ENCODE results near the gene ATRIP. TPM values are rescaled to one million over a fixed set of nuclear protein-coding genes. Genes with fewer than 3 reads are reported as not detected.

The ATRIP gene
- total RNA-seq, 2 experiments from 2014 or later: 18.8 to 20.3 TPM

DNA sequence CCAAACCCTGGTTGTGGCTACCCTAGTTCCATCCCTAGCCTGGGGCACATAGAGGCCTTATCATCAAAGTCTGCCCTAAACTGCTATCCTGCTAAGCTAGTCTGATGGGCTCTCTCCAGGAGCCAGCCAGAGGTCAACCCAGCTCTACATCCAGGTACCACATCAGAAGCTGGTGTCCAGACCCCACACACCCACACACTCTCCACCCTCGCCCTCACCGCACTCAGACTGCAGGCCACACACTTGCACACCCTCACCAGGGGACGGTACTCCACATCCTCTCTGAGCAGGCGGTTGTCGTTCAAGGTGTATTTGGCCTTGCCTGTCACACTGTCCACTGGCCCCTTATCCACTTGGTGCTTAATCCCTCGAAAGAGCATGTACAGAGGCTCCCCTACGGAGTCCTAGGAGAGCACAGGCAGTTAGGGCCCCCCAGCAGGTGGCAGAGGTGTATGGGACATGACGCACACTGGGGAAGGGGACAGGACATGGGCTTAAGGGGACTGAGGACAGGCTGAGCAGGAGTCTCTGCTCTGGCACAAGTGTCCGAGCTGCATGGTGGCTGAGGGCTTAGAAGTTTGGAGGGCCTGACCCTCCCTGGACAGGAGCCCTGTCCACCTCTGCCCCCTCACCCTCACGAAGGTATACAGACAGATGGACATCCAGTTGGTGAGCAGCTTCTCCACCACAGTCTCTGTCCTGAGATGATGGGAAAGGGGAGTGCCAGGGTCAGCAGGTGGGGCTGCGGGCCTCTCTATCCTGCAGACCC is 34.7 kb upstream of the ATRIP start:
- Mint-ChIP-seq H3K27me3 (ENCODE audit: low read depth) (no peaks in the 10 kb centered on the region), H3K36me3 (ENCODE audit: low read depth) (no peaks in the 10 kb centered on the region), H3K4me1 (ENCODE audit: low read depth) (no peaks in the 10 kb centered on the region), H3K9me3 (ENCODE audit: insufficient read depth) (no peaks in the 10 kb centered on the region), H3K27ac (no peak overlapping the region), H3K4me3 (no peak overlapping the region)
- POLR2A ChIA-PET: interaction anchor here (0.7 kb wide), 1 partner anchor 142 kb away, joined by 3 read pairs; no protein-coding TSS in a partner anchor
- ATAC-seq (no peak), DNase-seq (no peak)
- CTCF ChIA-PET: interaction anchor here (1.2 to 7.3 kb wide), 3 partner anchors 11 to 103 kb away, joined by 3 to 47 read pairs (median 10); no protein-coding TSS in a partner anchor

DNA sequence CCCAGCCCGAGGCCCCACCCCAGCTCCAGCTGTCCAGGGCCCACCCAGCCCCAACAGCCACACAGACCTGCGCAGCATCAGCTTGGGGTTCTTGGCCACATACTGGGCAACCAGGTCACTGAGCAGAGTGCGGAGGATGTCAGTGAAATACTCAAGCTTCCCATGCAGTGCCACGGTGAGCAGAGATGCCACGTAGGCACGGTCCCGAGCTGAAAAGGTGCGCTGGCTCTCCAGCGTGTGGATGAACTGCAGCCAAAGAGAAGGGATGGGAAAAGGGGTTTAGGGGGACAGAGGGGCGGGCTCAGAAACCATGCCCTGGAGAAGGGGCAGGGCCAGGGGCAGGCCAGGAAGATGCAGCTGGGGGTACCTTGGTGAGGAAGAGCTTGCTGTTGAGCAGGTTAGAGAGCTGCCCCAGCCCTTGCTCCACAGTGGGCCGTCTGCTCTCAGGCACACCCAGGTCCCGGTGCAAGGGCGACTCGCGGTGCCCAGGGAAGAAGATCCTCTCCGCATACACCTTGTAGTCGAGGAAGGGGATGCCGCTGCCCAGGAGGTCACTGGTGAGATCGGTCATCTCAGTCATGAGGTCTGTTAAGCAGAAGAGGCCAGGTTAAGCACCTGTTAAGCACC is 34.0 kb upstream of the ATRIP start:
- ATAC-seq: no peak
- H3K27me3 Mint-ChIP-seq (ENCODE audit: low read depth): no peaks in the 10 kb centered on the region
- no peak overlapping the region for H3K27ac Mint-ChIP-seq
- ChIA-PET POLR2A (no interaction called here), CTCF (interaction anchor here (2.1 to 7.3 kb wide), 2 partner anchors 12 to 24 kb away, joined by 10 to 47 read pairs; no protein-coding TSS in a partner anchor)
- no peaks in the 10 kb centered on the region for H3K36me3 Mint-ChIP-seq (ENCODE audit: low read depth)
- DNase-seq: no peak
- no peak overlapping the region for H3K4me3 Mint-ChIP-seq
- H3K4me1 Mint-ChIP-seq (ENCODE audit: low read depth): no peaks in the 10 kb centered on the region
- H3K9me3 Mint-ChIP-seq (ENCODE audit: insufficient read depth): no peaks in the 10 kb centered on the region

DNA sequence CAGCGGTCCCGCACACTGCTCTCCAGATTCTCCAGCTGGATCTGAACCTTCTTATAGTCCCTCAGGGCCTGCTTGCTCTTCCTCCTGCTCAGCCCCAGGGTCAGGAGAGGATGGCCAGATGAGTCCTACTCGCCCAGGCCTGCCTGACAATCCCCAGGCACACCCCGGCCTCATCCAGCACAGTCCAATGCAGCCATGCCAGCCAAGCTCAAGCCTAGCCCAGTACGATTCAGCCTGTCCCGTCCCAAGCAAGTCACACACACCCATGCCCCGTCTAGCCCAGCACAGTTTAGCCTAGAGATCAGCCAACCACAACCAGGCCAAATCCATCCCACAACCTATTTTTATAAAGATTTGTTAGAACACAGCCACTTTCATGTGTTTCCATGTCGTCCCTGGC is 33.5 kb upstream of the ATRIP start:
- ATAC-seq: no peak
- ChIA-PET CTCF (interaction anchor here (1.2 to 7.3 kb wide), 2 partner anchors 12 to 23 kb away, joined by 3 to 47 read pairs; no protein-coding TSS in a partner anchor), POLR2A (no interaction called here)
- Mint-ChIP-seq H3K4me3 (no peak overlapping the region), H3K27ac (no peak overlapping the region), H3K36me3 (ENCODE audit: low read depth) (no peaks in the 10 kb centered on the region), H3K4me1 (ENCODE audit: low read depth) (no peaks in the 10 kb centered on the region), H3K9me3 (ENCODE audit: insufficient read depth) (no peaks in the 10 kb centered on the region), H3K27me3 (ENCODE audit: low read depth) (no peaks in the 10 kb centered on the region)
- no peak for DNase-seq

DNA sequence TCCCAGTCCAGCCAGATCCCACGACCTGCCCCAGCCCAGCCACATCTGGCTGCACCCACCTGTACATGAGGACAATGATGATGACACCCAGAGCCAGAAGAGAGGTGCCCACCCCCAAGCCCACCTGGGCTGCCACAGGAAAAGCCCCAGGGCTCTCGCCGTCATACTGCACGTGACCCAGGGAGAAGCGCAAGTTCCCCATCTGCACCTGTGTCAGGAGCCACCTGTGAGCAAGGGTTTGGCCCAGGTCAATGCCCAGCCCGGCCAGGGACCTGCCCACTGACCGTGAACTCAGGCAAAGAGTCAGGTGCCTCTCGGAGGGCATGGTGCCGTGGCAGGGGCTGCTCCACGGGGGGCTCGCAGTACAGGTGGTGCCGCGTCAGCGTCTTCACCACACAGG is 32.9 kb upstream of the ATRIP start:
- ChIA-PET CTCF (interaction anchor here (1.2 to 7.3 kb wide), 2 partner anchors 13 to 22 kb away, joined by 3 to 47 read pairs; no protein-coding TSS in a partner anchor), POLR2A (no interaction called here)
- H3K4me3 Mint-ChIP-seq: no peak overlapping the region
- H3K9me3 Mint-ChIP-seq (ENCODE audit: insufficient read depth): no peaks in the 10 kb centered on the region
- no peak overlapping the region for H3K27ac Mint-ChIP-seq
- H3K27me3 Mint-ChIP-seq (ENCODE audit: low read depth): no peaks in the 10 kb centered on the region
- H3K36me3 Mint-ChIP-seq (ENCODE audit: low read depth): no peaks in the 10 kb centered on the region
- H3K4me1 Mint-ChIP-seq (ENCODE audit: low read depth): no peaks in the 10 kb centered on the region
- DNase-seq (no peak), ATAC-seq (no peak)

DNA sequence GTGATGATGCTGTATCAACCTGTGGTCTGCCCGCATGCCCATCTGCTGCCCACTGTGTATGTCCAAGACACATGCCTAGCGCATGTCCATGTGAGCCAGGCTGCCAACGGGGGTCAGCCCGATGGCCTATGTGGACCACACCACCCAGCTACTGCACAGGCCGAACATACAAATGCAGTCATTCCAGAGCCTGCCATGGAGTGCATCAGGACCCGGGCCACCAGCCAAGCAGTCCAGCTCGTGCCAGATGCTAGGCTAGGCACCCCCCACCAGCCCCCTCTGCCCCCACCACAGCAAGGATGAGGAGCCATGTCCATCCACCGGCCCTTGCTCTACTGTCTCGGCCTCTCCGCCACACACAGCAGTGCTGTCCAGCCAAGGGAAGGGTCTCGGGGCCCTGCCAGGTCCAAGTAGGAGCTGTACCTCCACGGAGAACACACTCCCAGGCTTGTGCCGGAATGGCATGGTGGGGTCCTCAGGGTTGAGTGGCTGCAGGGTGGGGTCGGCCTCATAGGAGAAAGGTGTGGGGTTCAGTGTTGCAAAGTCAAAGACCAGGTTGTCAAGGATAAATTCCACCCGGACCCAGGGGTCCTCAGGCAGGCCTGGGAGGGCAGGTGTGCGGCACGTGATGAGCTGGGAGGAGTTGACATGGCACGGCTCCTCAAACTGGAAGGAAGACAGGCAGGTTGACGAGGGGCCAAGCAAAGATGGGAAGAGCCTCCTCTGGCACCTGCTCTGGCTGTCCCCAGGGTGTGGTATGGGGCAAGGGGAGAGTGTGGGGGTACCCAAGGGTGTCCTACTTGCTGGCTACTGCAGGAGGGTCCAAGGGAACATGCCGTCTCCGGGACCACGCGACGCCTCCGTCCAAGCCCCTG is 31.9 kb upstream of the ATRIP start:
- ATAC-seq: no peak
- H3K36me3 Mint-ChIP-seq (ENCODE audit: low read depth): no peaks in the 10 kb centered on the region
- POLR2A ChIA-PET: interaction anchor here (0.9 kb wide), 1 partner anchor 25 kb away, joined by 3 read pairs; the partner anchor contains the start of gene CCDC51

DNA sequence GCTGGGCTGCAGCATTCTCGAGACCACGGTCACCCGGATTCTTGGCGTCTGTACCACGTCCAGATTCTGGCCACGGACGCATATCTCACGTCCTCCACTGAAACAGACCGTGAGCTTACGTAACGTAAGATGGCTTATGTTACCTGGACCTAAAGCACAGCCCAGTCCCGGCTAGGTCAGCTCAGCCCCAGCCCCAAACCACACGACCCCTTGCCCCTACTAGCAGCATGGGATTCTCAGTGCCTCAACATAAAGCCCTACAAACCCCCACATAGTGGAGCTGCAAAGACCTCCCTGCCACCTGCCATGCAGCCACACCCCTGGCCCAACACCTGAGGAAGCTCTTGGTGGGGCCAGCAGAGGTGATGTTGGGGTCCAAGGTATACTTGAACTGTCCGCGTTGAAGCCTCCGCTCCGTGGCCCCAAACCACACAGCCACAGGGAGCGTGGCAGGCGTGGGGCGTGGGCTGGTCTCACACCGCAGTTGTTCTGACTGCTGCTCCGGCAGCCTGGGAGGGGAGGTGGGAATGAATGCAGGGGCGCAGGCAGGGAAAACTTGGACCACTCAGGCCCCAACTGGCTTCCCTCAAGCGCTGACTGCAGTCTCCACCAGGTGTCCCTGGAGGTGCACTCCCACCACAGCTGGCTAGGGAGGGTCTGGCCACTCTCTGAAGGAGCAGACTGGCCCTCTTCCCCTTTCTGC is 31.1 kb upstream of the ATRIP start:
- DNase-seq: no peak
- ATAC-seq: no peak
- CTCF ChIA-PET: interaction anchor here (1.4 to 7.3 kb wide), 3 partner anchors 17 to 21 kb away, joined by 4 to 47 read pairs (median 6); no protein-coding TSS in a partner anchor
- POLR2A ChIA-PET: no interaction called here
- no peak overlapping the region for H3K4me3 Mint-ChIP-seq
- no peaks in the 10 kb centered on the region for H3K36me3 Mint-ChIP-seq (ENCODE audit: low read depth)
- H3K4me1 Mint-ChIP-seq (ENCODE audit: low read depth): no peaks in the 10 kb centered on the region
- H3K9me3 Mint-ChIP-seq (ENCODE audit: insufficient read depth): no peaks in the 10 kb centered on the region
- H3K27ac Mint-ChIP-seq: no peak overlapping the region
- no peaks in the 10 kb centered on the region for H3K27me3 Mint-ChIP-seq (ENCODE audit: low read depth)

More for the DNA sequence above, 31.9 kb upstream of the ATRIP start:
- DNase-seq: no peak
- Mint-ChIP-seq H3K27ac (no peak overlapping the region), H3K4me3 (no peak overlapping the region), H3K27me3 (ENCODE audit: low read depth) (no peaks in the 10 kb centered on the region), H3K4me1 (ENCODE audit: low read depth) (no peaks in the 10 kb centered on the region), H3K9me3 (ENCODE audit: insufficient read depth) (no peaks in the 10 kb centered on the region)
- CTCF ChIA-PET: interaction anchor here (1.9 to 7.3 kb wide), 2 partner anchors 19 to 21 kb away, joined by 6 to 47 read pairs; no protein-coding TSS in a partner anchor

DNA sequence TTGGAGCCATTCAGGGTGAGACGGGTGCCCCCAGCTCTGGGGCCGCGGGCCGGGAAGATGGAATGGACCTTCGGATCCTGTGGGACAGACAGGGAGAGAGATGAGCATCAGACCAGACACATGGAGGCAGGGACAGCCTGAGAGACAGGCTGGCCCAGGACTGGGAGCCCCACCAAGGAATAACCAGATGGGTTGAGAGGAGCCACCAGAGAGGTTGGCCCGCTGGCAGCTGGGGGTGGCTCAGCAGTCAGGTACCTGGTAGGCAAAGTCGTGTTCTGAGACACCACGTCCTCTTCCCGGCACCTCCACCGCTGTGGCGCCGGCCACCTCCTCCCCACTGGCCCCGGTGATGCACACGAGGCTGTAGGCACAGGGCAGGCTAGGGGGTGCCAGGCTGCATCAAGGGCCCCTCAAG is 30.4 kb upstream of the ATRIP start:
- Mint-ChIP-seq H3K27ac (no peak overlapping the region), H3K9me3 (ENCODE audit: insufficient read depth) (no peaks in the 10 kb centered on the region), H3K36me3 (ENCODE audit: low read depth) (no peaks in the 10 kb centered on the region), H3K4me3 (no peak overlapping the region), H3K4me1 (ENCODE audit: low read depth) (no peaks in the 10 kb centered on the region), H3K27me3 (ENCODE audit: low read depth) (no peaks in the 10 kb centered on the region)
- no peak for ATAC-seq
- no peak for DNase-seq
- POLR2A ChIA-PET: no interaction called here
- CTCF ChIA-PET: interaction anchor here (1.4 to 7.3 kb wide), 3 partner anchors 16 to 20 kb away, joined by 4 to 47 read pairs (median 6); no protein-coding TSS in a partner anchor

DNA sequence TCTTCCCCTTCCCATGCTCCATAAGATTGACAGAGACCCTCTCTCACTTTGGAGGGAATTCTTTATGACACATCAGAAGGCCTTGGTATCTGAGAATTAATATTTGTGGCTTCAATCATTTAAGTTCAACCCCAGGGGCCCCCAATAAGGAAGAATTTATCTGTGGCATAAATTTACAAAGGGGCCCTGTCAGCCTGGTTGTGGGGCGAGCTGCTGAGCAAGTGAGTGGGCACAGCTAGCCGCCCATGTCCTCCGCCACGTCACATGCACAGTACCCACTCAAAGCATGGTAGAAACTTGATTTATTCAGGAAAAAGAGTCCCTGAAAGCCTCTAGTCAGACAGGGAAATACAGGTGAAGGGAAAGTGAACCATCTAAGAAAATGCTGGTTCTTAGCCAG is 30.0 kb upstream of the ATRIP start:
- Mint-ChIP-seq H3K4me3 (no peak overlapping the region), H3K27ac (no peak overlapping the region), H3K4me1 (ENCODE audit: low read depth) (no peaks in the 10 kb centered on the region), H3K36me3 (ENCODE audit: low read depth) (no peaks in the 10 kb centered on the region), H3K9me3 (ENCODE audit: insufficient read depth) (no peaks in the 10 kb centered on the region), H3K27me3 (ENCODE audit: low read depth) (no peaks in the 10 kb centered on the region)
- ChIA-PET POLR2A (interaction anchor here (1.1 kb wide), 1 partner anchor 9 kb away, joined by 5 read pairs; no protein-coding TSS in a partner anchor), CTCF (interaction anchor here (1.4 to 7.3 kb wide), 3 partner anchors 16 to 20 kb away, joined by 4 to 47 read pairs (median 6); no protein-coding TSS in a partner anchor)
- DNase-seq (no peak), ATAC-seq (no peak)

DNA sequence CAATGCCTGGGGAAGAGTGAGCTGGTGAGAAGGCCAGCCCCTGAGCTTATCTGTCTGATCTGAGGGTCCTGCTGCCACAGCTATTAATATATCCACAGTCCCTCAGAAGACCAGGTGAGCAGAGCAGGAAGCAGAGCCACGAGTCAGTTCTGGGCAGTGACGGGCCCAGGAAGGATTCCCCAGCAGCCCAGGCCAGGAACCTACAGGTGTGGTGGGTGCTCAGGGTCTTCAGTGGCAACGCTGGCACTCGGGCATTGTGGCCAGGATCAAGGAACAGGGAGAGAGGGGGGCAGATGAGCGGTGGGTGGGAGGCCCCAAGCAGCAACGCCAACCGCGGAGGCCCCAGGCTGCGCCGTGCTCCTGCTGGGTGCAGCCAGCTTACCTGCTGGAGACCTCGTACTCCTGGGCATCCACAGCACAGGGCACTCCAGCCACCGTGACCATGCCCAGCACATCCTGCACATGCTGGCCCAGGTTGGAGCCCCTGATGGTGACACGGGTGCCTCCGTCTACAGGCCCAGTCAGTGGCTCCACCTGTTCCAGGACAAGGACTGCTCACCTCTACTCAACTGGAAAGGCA is 28.9 kb upstream of the ATRIP start:
- Mint-ChIP-seq H3K27ac (no peak overlapping the region), H3K36me3 (ENCODE audit: low read depth) (no peaks in the 10 kb centered on the region), H3K4me1 (ENCODE audit: low read depth) (peaks cover 4% of the 10 kb centered on the region), H3K9me3 (ENCODE audit: insufficient read depth) (no peaks in the 10 kb centered on the region), H3K4me3 (no peak overlapping the region), H3K27me3 (ENCODE audit: low read depth) (no peaks in the 10 kb centered on the region)
- ATAC-seq: no peak
- ChIA-PET CTCF (interaction anchor here (0.6 to 7.3 kb wide), 2 partner anchors 17 to 18 kb away, joined by 3 to 47 read pairs; no protein-coding TSS in a partner anchor), POLR2A (interaction anchor here (1.1 kb wide), 1 partner anchor 10 kb away, joined by 5 read pairs; no protein-coding TSS in a partner anchor)
- DNase-seq: no peak

DNA sequence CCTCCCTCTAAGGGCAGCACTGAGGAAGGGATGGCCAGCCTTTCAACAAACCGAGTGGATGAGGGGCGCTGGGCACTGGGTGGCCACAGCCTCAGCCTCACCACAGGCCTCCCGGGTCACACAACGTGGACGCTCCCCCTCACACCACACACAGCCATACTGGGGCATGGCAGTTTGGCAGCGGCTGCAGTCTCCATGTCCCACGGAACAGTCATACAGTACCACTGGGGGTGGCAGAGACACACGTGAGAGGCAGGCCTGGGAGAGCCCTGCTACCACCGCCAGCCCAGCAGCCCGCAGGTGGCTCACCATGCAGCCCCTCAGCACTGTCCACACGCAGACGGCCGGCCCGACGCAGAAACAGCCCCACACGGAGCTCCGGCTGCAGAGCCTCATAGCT is 28.4 kb upstream of the ATRIP start:
- Mint-ChIP-seq H3K27ac (no peak overlapping the region), H3K27me3 (ENCODE audit: low read depth) (no peaks in the 10 kb centered on the region), H3K36me3 (ENCODE audit: low read depth) (no peaks in the 10 kb centered on the region), H3K4me1 (ENCODE audit: low read depth) (peaks cover 4% of the 10 kb centered on the region), H3K4me3 (no peak overlapping the region), H3K9me3 (ENCODE audit: insufficient read depth) (no peaks in the 10 kb centered on the region)
- no peak for DNase-seq
- CTCF ChIA-PET: interaction anchor here (1.5 to 2.3 kb wide), 2 partner anchors 17 to 18 kb away, joined by 5 to 14 read pairs; no protein-coding TSS in a partner anchor
- POLR2A ChIA-PET: no interaction called here
- no peak for ATAC-seq

Data from activated CD8-positive, alpha-beta T cell treated with anti-CD3 and anti-CD28 coated beads, Interleukin-2, amount 10 ng/mL, durations not matched to agents 7 days and 5 days (primary cell).